ENCODE measurements around the gene HOXD12. TPM values are rescaled to one million over a fixed set of nuclear protein-coding genes. Genes with fewer than 3 reads are reported as not detected.

Gene HOXD12
- total and polyA plus RNA-seq, 8 donors: not detected

GRCh38 chr2:176075481-176075880, 24.1 kb upstream of the HOXD12 start:
- WGBS, 5 donors: 6 to 14% (median 12%) methylated on average over 15 of the region's 15 CpGs
- intact Hi-C loops (cut with DNase I; ENCODE audit: low total_unique reads): no loop called here
- TF ChIP-seq POLR2A (IDR thresholded peaks at IDR 0.05): no peak
- H3K36me3 ChIP-seq: no peaks in the 10 kb centered on the region
- H3K9me3 ChIP-seq: peaks cover 0 to 12% (median 8%) of the 10 kb centered on the region in 4 donors
- H3K4me3 ChIP-seq: no peak overlapping the region
- H3K27me3 ChIP-seq: peaks cover 44 to 100% (median 99%) of the 10 kb centered on the region in 3 donors
- no peak for DNase-seq
- H3K27ac ChIP-seq: no peak overlapping the region
- peaks cover 4 to 30% (median 18%) of the 10 kb centered on the region in 4 donors for H3K4me1 ChIP-seq

GRCh38 chr2:176076063-176076462, 23.5 kb upstream of the HOXD12 start:
- intact Hi-C loops (cut with DNase I; ENCODE audit: low total_unique reads): no loop called here
- DNase-seq: no peak
- Histone ChIP-seq H3K27me3 (peaks cover 46 to 100% (median 99%) of the 10 kb centered on the region in 3 donors), H3K4me1 (peaks cover 4 to 35% (median 22%) of the 10 kb centered on the region in 4 donors), H3K4me3 (no peak overlapping the region), H3K27ac (no peak overlapping the region), H3K36me3 (no peaks in the 10 kb centered on the region), H3K9me3 (peaks cover 0 to 17% (median 13%) of the 10 kb centered on the region in 4 donors)
- TF ChIP-seq EP300 (IDR thresholded peaks at IDR 0.05): no peak
- no peak for TF ChIP-seq POLR2A (IDR thresholded peaks at IDR 0.05)
- TF ChIP-seq POLR2AphosphoS5 (IDR thresholded peaks at IDR 0.05): no peak
- TF ChIP-seq CTCF (IDR thresholded peaks at IDR 0.05): no peak
- WGBS, 5 donors: 18 to 29% (median 24%) methylated on average over 7 of the region's 7 CpGs

- no peak overlapping the region for H3K27ac ChIP-seq
- peaks cover 45 to 100% (median 99%) of the 10 kb centered on the region in 3 donors for H3K27me3 ChIP-seq
- no peak overlapping the region for H3K4me3 ChIP-seq
- TF ChIP-seq EP300 (IDR thresholded peaks at IDR 0.05) (no peak), POLR2AphosphoS5 (IDR thresholded peaks at IDR 0.05) (no peak), CTCF (IDR thresholded peaks at IDR 0.05) (no peak), POLR2A (IDR thresholded peaks at IDR 0.05) (no peak)
- peaks cover 2 to 25% (median 21%) of the 10 kb centered on the region in 4 donors for H3K9me3 ChIP-seq
- H3K4me1 ChIP-seq: peaks cover 4 to 27% (median 19%) of the 10 kb centered on the region in 4 donors
- intact Hi-C loops (cut with DNase I; ENCODE audit: low total_unique reads): no loop called here
- no peak for DNase-seq
- 9 to 18% (median 15%) methylated on average over 2 of the region's 2 CpGs for WGBS, 5 donors
- H3K36me3 ChIP-seq: no peaks in the 10 kb centered on the region
These were observed 22.8 kb upstream of the HOXD12 start for GRCh38 chr2:176076796-176077195.

- intact Hi-C loops (cut with DNase I; ENCODE audit: low total_unique reads): no loop called here
- peaks cover 9 to 42% (median 29%) of the 10 kb centered on the region in 4 donors for H3K9me3 ChIP-seq
- no peak overlapping the region for H3K4me3 ChIP-seq
- H3K4me1 ChIP-seq: peaks cover 0 to 45% (median 26%) of the 10 kb centered on the region in 4 donors
- H3K27ac ChIP-seq: no peak overlapping the region
- peaks cover 63 to 100% (median 99%) of the 10 kb centered on the region in 3 donors for H3K27me3 ChIP-seq
- no peaks in the 10 kb centered on the region for H3K36me3 ChIP-seq
- no peak for TF ChIP-seq POLR2AphosphoS5 (IDR thresholded peaks at IDR 0.05)
- no peak for TF ChIP-seq POLR2A (IDR thresholded peaks at IDR 0.05)
- no peak for TF ChIP-seq CTCF (IDR thresholded peaks at IDR 0.05)
- no peak for TF ChIP-seq EP300 (IDR thresholded peaks at IDR 0.05)
- WGBS, 5 donors: 7 to 12% (median 8%) methylated on average over 25 of the region's 25 CpGs
- DNase-seq: no peak
These were observed 20.9 kb upstream of the HOXD12 start for GRCh38 chr2:176078541-176079284.

Data from stomach (tissue), 9 donors.